ENCODE data around the gene PRKCQ. TPM values are rescaled to one million over a fixed set of nuclear protein-coding genes. Genes with fewer than 3 reads are reported as not detected.
"Not testable (repeated sequence)": the region's sequence is repeated elsewhere in the genome, so short reads cannot be mapped to it uniquely, and the experiment has no call there.

Gene PRKCQ
- total and polyA plus RNA-seq, 2 of the 13 experiments (the other 11 are each of a cell fraction or from before 2014, with no cell fraction given) = 0.13 to 0.35 TPM

- Histone ChIP-seq H3K4me2 (ENCODE audit: low read depth, low read length) (no peak overlapping the region), H2AFZ (ENCODE audit: low read length) (no peak overlapping the region), H3K4me1 (ENCODE audit: insufficient read depth, low read length) (no peaks in the 10 kb centered on the region), H3K36me3 (replicated peaks in 1 of 2; ENCODE audit: control insufficient read depth in 1 of 2, insufficient read depth in 2 of 2, low read length in 2 of 2) (no peaks in the 10 kb centered on the region), H3K27me3 (ENCODE audit: control insufficient read depth in 1 of 2, insufficient read depth in 2 of 2, low read length in 2 of 2) (peaks cover 1 to 7% of the 10 kb centered on the region in 2 experiments; a peak in 2 of 5 replicates), H3K27ac (ENCODE audit: extremely low read length, insufficient read depth, low read length) (no peak overlapping the region), H3K4me3 (replicated peaks in 1 of 3; ENCODE audit: insufficient read depth in 1 of 3, low read depth in 2 of 3, low read length in 3 of 3) (no peak overlapping the region), H3K9me3 (ENCODE audit: low read length) (peaks cover 29% of the 10 kb centered on the region), H3K9ac (ENCODE audit: insufficient read depth, low read depth, low read length) (no peak overlapping the region), H3K79me2 (ENCODE audit: insufficient read depth, low read length) (no peaks in the 10 kb centered on the region), H4K20me1 (ENCODE audit: insufficient read depth, low read length) (no peaks in the 10 kb centered on the region)
- DNase-seq (ENCODE audit: low spot score) (no peak), ATAC-seq (no peak), FAIRE-seq (no peak)
- ChIA-PET CTCF (ENCODE audit: low intra/inter-chr PET ratio, low total read pairs) (no interaction called here), POLR2A (no interaction called here)
- 8% methylated on average over 7 of the region's 7 CpGs for WGBS (ENCODE audit: low lambda C conversion rate)
- in situ Hi-C loops (cut with HindIII; ENCODE audit: extremely low pct_ligation_motif_present, low pct_unique_long_range_greater_than_20kb) = no loop called here
- BruUV-seq (replicated peaks) = no TSS peak
- intact Hi-C loops (cut with micrococcal nuclease; ENCODE audit: unreplicated experiment) = no loop called here
- TF ChIP-seq FOXP4 (CRISPR knock-in tag; IDR thresholded peaks at IDR 0.05) (no peak), HNRNPUL1 (IDR thresholded peaks at IDR 0.05; ENCODE audit: low read depth, low read length) (no peak), CERS6 (CRISPR knock-in tag; IDR thresholded peaks at IDR 0.05) (no peak), ZFAT (CRISPR knock-in tag; conservative IDR thresholded peaks at IDR 0.05) (no peak), ZNF430 (CRISPR knock-in tag; IDR thresholded peaks at IDR 0.05) (no peak)
Measured at GRCh38 chr10:6382081-6382480, 198.0 kb downstream of the PRKCQ start.

GRCh38 chr10:6380478-6380877, 199.6 kb downstream of the PRKCQ start:
- H3K4me3 ChIP-seq (replicated peaks in 1 of 3; ENCODE audit: insufficient read depth in 1 of 3, low read depth in 2 of 3, low read length in 3 of 3); intact Hi-C loops (cut with micrococcal nuclease; ENCODE audit: unreplicated experiment); POLR2A ChIA-PET; H3K4me2 ChIP-seq (ENCODE audit: low read depth, low read length); H4K20me1 ChIP-seq (ENCODE audit: insufficient read depth, low read length); H3K9ac ChIP-seq (ENCODE audit: insufficient read depth, low read depth, low read length); H3K4me1 ChIP-seq (ENCODE audit: insufficient read depth, low read length); H3K79me2 ChIP-seq (ENCODE audit: insufficient read depth, low read length); H2AFZ ChIP-seq (ENCODE audit: low read length); H3K36me3 ChIP-seq (replicated peaks in 1 of 2; ENCODE audit: control insufficient read depth in 1 of 2, insufficient read depth in 2 of 2, low read length in 2 of 2); FAIRE-seq; BruUV-seq (replicated peaks); in situ Hi-C loops (cut with HindIII; ENCODE audit: extremely low pct_ligation_motif_present, low pct_unique_long_range_greater_than_20kb); DNase-seq (ENCODE audit: low spot score); ATAC-seq; CTCF ChIA-PET (ENCODE audit: low intra/inter-chr PET ratio, low total read pairs); H3K27ac ChIP-seq (ENCODE audit: extremely low read length, insufficient read depth, low read length): not testable (repeated sequence)
- Histone ChIP-seq H3K9me3 (ENCODE audit: low read length) (peaks cover 29% of the 10 kb centered on the region), H3K27me3 (ENCODE audit: control insufficient read depth in 1 of 2, insufficient read depth in 2 of 2, low read length in 2 of 2) (peaks cover 0 to 18% of the 10 kb centered on the region in 2 experiments; a peak in 2 of 5 replicates)
- WGBS (ENCODE audit: low lambda C conversion rate) = 43% methylated on average over 5 of the region's 5 CpGs

All from HepG2 (cell line).